ENCODE data around the gene UGT1A7.

DNA sequence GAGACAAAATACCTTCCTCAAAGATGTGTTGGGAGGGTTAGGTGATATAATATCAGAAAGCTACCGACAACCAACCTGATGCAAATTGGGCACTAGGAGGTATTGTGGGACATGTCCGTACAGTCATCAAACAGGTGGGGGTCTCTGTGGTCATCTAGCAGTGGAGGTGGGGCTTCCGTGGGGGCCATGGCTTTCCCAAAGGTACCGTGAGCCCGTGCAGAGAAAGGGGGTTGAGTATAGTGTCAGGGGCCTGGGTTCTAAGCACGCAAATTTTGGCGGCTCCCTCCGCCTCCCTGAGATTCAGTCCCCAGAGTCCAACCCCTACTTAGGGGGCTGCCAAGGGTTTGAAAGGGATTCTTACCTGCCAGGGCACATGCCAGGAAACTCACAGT, 140.0 kb downstream of the UGT1A7 start:
- TF ChIP-seq, protein P1, sequence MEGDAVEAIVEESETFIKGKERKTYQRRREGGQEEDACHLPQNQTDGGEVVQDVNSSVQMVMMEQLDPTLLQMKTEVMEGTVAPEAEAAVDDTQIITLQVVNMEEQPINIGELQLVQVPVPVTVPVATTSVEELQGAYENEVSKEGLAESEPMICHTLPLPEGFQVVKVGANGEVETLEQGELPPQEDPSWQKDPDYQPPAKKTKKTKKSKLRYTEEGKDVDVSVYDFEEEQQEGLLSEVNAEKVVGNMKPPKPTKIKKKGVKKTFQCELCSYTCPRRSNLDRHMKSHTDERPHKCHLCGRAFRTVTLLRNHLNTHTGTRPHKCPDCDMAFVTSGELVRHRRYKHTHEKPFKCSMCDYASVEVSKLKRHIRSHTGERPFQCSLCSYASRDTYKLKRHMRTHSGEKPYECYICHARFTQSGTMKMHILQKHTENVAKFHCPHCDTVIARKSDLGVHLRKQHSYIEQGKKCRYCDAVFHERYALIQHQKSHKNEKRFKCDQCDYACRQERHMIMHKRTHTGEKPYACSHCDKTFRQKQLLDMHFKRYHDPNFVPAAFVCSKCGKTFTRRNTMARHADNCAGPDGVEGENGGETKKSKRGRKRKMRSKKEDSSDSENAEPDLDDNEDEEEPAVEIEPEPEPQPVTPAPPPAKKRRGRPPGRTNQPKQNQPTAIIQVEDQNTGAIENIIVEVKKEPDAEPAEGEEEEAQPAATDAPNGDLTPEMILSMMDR (conservative IDR thresholded peaks at IDR 0.05; ENCODE audit: low read length) = no peak
- TF ChIP-seq EZH2phosphoT487 (IDR thresholded peaks at IDR 0.05; ENCODE audit: borderline replicate concordance) = no peak

All from Loucy (cell line).